Measurements from ENCODE around the gene RAB27A. TPM values are rescaled to one million over a fixed set of nuclear protein-coding genes. Genes with fewer than 3 reads are reported as not detected.
"Not testable (repeated sequence)": the region's sequence is repeated elsewhere in the genome, so short reads cannot be mapped to it uniquely, and the experiment has no call there.

RAB27A gene
- polyA plus RNA-seq, 1 donor (not counting 4 experiments of a cell fraction or from before 2014, with no cell fraction given) = 10.8 TPM

- no peak for FAIRE-seq
- Histone ChIP-seq H2AFZ (ENCODE audit: control insufficient read depth, low read length) (no peak overlapping the region), H3K4me3 (ENCODE audit: control insufficient read depth in 2 of 3, extremely low read depth in 1 of 3, insufficient read depth in 2 of 3, low read depth in 1 of 3, low read length in 3 of 3) (no peak overlapping the region)
These were observed 34.5 kb downstream of the RAB27A start for GRCh38 chr15:55254916-55255679.

GRCh38 chr15:55253580-55253979 lies 36.0 kb downstream of the RAB27A start:
- H3K9ac ChIP-seq (ENCODE audit: control insufficient read depth, extremely low read depth, insufficient read depth, low read length) = no peak overlapping the region
- TF ChIP-seq, protein P1, sequence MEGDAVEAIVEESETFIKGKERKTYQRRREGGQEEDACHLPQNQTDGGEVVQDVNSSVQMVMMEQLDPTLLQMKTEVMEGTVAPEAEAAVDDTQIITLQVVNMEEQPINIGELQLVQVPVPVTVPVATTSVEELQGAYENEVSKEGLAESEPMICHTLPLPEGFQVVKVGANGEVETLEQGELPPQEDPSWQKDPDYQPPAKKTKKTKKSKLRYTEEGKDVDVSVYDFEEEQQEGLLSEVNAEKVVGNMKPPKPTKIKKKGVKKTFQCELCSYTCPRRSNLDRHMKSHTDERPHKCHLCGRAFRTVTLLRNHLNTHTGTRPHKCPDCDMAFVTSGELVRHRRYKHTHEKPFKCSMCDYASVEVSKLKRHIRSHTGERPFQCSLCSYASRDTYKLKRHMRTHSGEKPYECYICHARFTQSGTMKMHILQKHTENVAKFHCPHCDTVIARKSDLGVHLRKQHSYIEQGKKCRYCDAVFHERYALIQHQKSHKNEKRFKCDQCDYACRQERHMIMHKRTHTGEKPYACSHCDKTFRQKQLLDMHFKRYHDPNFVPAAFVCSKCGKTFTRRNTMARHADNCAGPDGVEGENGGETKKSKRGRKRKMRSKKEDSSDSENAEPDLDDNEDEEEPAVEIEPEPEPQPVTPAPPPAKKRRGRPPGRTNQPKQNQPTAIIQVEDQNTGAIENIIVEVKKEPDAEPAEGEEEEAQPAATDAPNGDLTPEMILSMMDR (optimal IDR thresholded peaks at IDR 0.05 in 1 of 3, IDR thresholded peaks at IDR 0.05 in 1 of 3, conservative IDR thresholded peaks at IDR 0.05 in 1 of 3; ENCODE audit: extremely low read depth in 1 of 3, insufficient read depth in 2 of 3, low read length in 3 of 3) = no peak
- TF ChIP-seq EZH2 (IDR thresholded peaks at IDR 0.05; ENCODE audit: low read length) = no peak
- no peak overlapping the region for H3K27ac ChIP-seq (ENCODE audit: control insufficient read depth, insufficient read depth, low read length)
- no peak for DNase-seq (ENCODE audit: low read depth, low spot score)
- dilution Hi-C loops (cut with MboI; ENCODE audit: extremely low pct_ligation_motif_present, low sequenced_read_pairs) = no loop called here
- H3K79me2 ChIP-seq (ENCODE audit: control insufficient read depth, insufficient read depth, low read length) = no peaks in the 10 kb centered on the region
- H3K27me3 ChIP-seq (ENCODE audit: control insufficient read depth, extremely low read depth, insufficient read depth, low read length) = no peaks in the 10 kb centered on the region
- FAIRE-seq = no peak
- peaks cover 9% of the 10 kb centered on the region for H3K4me1 ChIP-seq (ENCODE audit: control insufficient read depth, extremely low read depth, insufficient read depth, low read length)
- no peaks in the 10 kb centered on the region for H3K9me3 ChIP-seq (ENCODE audit: control insufficient read depth, low read depth, low read length)
- H4K20me1 ChIP-seq (ENCODE audit: control insufficient read depth, extremely low read depth, insufficient read depth, low read length) = no peaks in the 10 kb centered on the region
- no peak overlapping the region for H3K4me2 ChIP-seq (ENCODE audit: control insufficient read depth, extremely low read depth, insufficient read depth, low read depth, low read length)
- H3K36me3 ChIP-seq (ENCODE audit: control insufficient read depth in 2 of 2, extremely low read depth in 1 of 2, insufficient read depth in 2 of 2, low read length in 2 of 2) = no peaks in the 10 kb centered on the region
- H2AFZ ChIP-seq (ENCODE audit: control insufficient read depth, low read length) = no peak overlapping the region
- H3K4me3 ChIP-seq (ENCODE audit: control insufficient read depth in 2 of 3, extremely low read depth in 1 of 3, insufficient read depth in 2 of 3, low read depth in 1 of 3, low read length in 3 of 3) = no peak overlapping the region
- no peaks in the 10 kb centered on the region for H3K9me1 ChIP-seq (ENCODE audit: control insufficient read depth, extremely low read depth, insufficient read depth, low read length)

More at GRCh38 chr15:55254916-55255679, 34.5 kb downstream of the RAB27A start:
- TF ChIP-seq EZH2 (IDR thresholded peaks at IDR 0.05; ENCODE audit: low read length) = no peak
- TF ChIP-seq, protein P1 (optimal IDR thresholded peaks at IDR 0.05 in 1 of 3, IDR thresholded peaks at IDR 0.05 in 1 of 3, conservative IDR thresholded peaks at IDR 0.05 in 1 of 3; ENCODE audit: extremely low read depth in 1 of 3, insufficient read depth in 2 of 3, low read length in 3 of 3) = no peak
- peaks cover 9% of the 10 kb centered on the region for H3K4me1 ChIP-seq (ENCODE audit: control insufficient read depth, extremely low read depth, insufficient read depth, low read length)
- H3K27me3 ChIP-seq (ENCODE audit: control insufficient read depth, extremely low read depth, insufficient read depth, low read length) = no peaks in the 10 kb centered on the region
- H3K27ac ChIP-seq (ENCODE audit: control insufficient read depth, insufficient read depth, low read length) = no peak overlapping the region
- no peaks in the 10 kb centered on the region for H3K79me2 ChIP-seq (ENCODE audit: control insufficient read depth, insufficient read depth, low read length)
- DNase-seq (ENCODE audit: low read depth, low spot score) = no peak
- H3K4me2 ChIP-seq (ENCODE audit: control insufficient read depth, extremely low read depth, insufficient read depth, low read depth, low read length) = no peak overlapping the region
- no peak overlapping the region for H3K9ac ChIP-seq (ENCODE audit: control insufficient read depth, extremely low read depth, insufficient read depth, low read length)
- no peaks in the 10 kb centered on the region for H3K36me3 ChIP-seq (ENCODE audit: control insufficient read depth in 2 of 2, extremely low read depth in 1 of 2, insufficient read depth in 2 of 2, low read length in 2 of 2)
- H4K20me1 ChIP-seq (ENCODE audit: control insufficient read depth, extremely low read depth, insufficient read depth, low read length) = no peaks in the 10 kb centered on the region
- no peaks in the 10 kb centered on the region for H3K9me1 ChIP-seq (ENCODE audit: control insufficient read depth, extremely low read depth, insufficient read depth, low read length)
- dilution Hi-C loops (cut with MboI; ENCODE audit: extremely low pct_ligation_motif_present, low sequenced_read_pairs) = no loop called here
- no peaks in the 10 kb centered on the region for H3K9me3 ChIP-seq (ENCODE audit: control insufficient read depth, low read depth, low read length)

DNA sequence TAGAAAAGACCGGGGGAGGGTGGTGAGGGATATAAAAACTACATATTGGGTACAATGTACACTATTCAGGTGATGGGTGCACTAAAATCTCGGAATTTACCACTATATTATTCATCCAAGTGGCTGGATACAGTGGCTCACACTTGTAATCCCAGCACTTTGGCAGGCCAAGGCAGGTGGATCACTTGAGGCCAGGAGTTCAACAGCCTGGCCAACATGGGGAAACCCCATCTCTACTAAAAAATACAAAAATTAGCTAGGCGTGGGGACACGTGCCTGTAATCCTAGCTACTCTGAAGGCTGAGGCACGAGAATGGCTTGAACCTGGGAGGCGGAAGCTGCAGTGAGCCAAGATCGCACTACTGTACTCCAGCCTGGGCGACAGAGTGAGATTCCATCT lies 37.4 kb downstream of the RAB27A start:
- H3K9ac ChIP-seq (ENCODE audit: control insufficient read depth, extremely low read depth, insufficient read depth, low read length); H4K20me1 ChIP-seq (ENCODE audit: control insufficient read depth, extremely low read depth, insufficient read depth, low read length); H3K4me2 ChIP-seq (ENCODE audit: control insufficient read depth, extremely low read depth, insufficient read depth, low read depth, low read length); dilution Hi-C loops (cut with MboI; ENCODE audit: extremely low pct_ligation_motif_present, low sequenced_read_pairs); H3K9me1 ChIP-seq (ENCODE audit: control insufficient read depth, extremely low read depth, insufficient read depth, low read length); DNase-seq (ENCODE audit: low read depth, low spot score); H3K27me3 ChIP-seq (ENCODE audit: control insufficient read depth, extremely low read depth, insufficient read depth, low read length); FAIRE-seq; H3K27ac ChIP-seq (ENCODE audit: control insufficient read depth, insufficient read depth, low read length); H2AFZ ChIP-seq (ENCODE audit: control insufficient read depth, low read length); H3K79me2 ChIP-seq (ENCODE audit: control insufficient read depth, insufficient read depth, low read length); H3K4me3 ChIP-seq (ENCODE audit: control insufficient read depth in 2 of 3, extremely low read depth in 1 of 3, insufficient read depth in 2 of 3, low read depth in 1 of 3, low read length in 3 of 3); H3K36me3 ChIP-seq (ENCODE audit: control insufficient read depth in 2 of 2, extremely low read depth in 1 of 2, insufficient read depth in 2 of 2, low read length in 2 of 2); H3K9me3 ChIP-seq (ENCODE audit: control insufficient read depth, low read depth, low read length); H3K4me1 ChIP-seq (ENCODE audit: control insufficient read depth, extremely low read depth, insufficient read depth, low read length): not testable (repeated sequence)
